SK-N-SH treated with all-trans-retinoic acid at 6 μM for 48 hours (cell line): Measurements from ENCODE around the gene KRT1.

Experiments used
- ATAC-seq: fragments of 200-7000 bp; cut with Tn5 transposase; 3 replicates; pipeline ENCODE4 v1.9.1; 2020; ENCODE audit warnings: mild to moderate bottlenecking, moderate library complexity
- ARNTL ChIP-seq: fragments of 450-650 bp; formaldehyde crosslinking; IDR thresholded peaks from 2 replicates; pipeline ENCODE4 v1.5.0; 2020; ENCODE audit warnings: low read depth, mild to moderate bottlenecking, moderate library complexity, borderline replicate concordance
- BACH2 ChIP-seq: fragments of 250-450 bp; sonication (Bioruptor Pico); IDR thresholded peaks from 2 replicates; pipeline ENCODE4 v1.9.0; 2021; ENCODE audit warnings: mild to moderate bottlenecking, borderline replicate concordance
- ESRRG ChIP-seq: fragments of 250-450 bp; sonication (Bioruptor Pico); IDR thresholded peaks from 2 replicates; pipeline ENCODE4 v1.6.1; 2021; ENCODE audit warnings: mild to moderate bottlenecking
- GLIS3 ChIP-seq: fragments of 250-450 bp; sonication (Bioruptor Pico); IDR thresholded peaks from 2 replicates; pipeline ENCODE4 v1.5.0; 2020; ENCODE audit warnings: mild to moderate bottlenecking, moderate library complexity
- ISL1 ChIP-seq: fragments of 250-450 bp; sonication (Bioruptor Pico); IDR thresholded peaks from 2 replicates; pipeline ENCODE4 v2.1.2; 2022; ENCODE audit warnings: mild to moderate bottlenecking, moderate library complexity
- OSR1 ChIP-seq: fragments of 250-450 bp; sonication (Bioruptor Pico); IDR thresholded peaks from 2 replicates; pipeline ENCODE4 v1.8.0; 2022; ENCODE audit warnings: moderate library complexity, mild to moderate bottlenecking, inconsistent platforms
- PPARA ChIP-seq: fragments of 250-450 bp; sonication (Bioruptor Pico); IDR thresholded peaks from 2 replicates; pipeline ENCODE4 v1.5.0; 2020; ENCODE audit warnings: mild to moderate bottlenecking, borderline replicate concordance
- RARB ChIP-seq: fragments of 250-450 bp; sonication (Bioruptor Pico); IDR thresholded peaks from 2 replicates; pipeline ENCODE4 v1.8.0; 2021; ENCODE audit warnings: mild to moderate bottlenecking, moderate library complexity
- SNAI2 ChIP-seq: fragments of 250-450 bp; sonication (Bioruptor Pico); IDR thresholded peaks from 2 replicates; pipeline ENCODE4 v1.5.0; 2020; ENCODE audit warnings: mild to moderate bottlenecking, moderate library complexity
- TCF4 ChIP-seq: fragments of 250-450 bp; sonication (Bioruptor Pico); IDR thresholded peaks from 2 replicates; pipeline ENCODE4 v1.8.0; 2021; ENCODE audit warnings: mild to moderate bottlenecking, moderate library complexity, borderline replicate concordance
- TOX ChIP-seq: fragments of 250-450 bp; sonication (Bioruptor Pico); IDR thresholded peaks from 2 replicates; pipeline ENCODE4 v1.8.0; 2021; ENCODE audit warnings: mild to moderate bottlenecking, moderate library complexity, borderline replicate concordance
- ZC3H10 ChIP-seq: fragments of 250-450 bp; sonication (Bioruptor Pico); IDR thresholded peaks from 2 replicates; pipeline ENCODE4 v1.5.1; 2021; ENCODE audit warnings: mild to moderate bottlenecking, moderate library complexity
- ZFP3 ChIP-seq: fragments of 250-450 bp; sonication (Bioruptor Pico); IDR thresholded peaks from 2 replicates; pipeline ENCODE4 v1.5.0; 2020; ENCODE audit warnings: mild to moderate bottlenecking, moderate library complexity
- ZFP30 ChIP-seq: fragments of 450-650 bp; formaldehyde crosslinking; IDR thresholded peaks from 2 replicates; pipeline ENCODE4 v1.5.0; 2022; ENCODE audit warnings: mild to moderate bottlenecking, moderate library complexity
- ZNF565 ChIP-seq: fragments of 450-650 bp; formaldehyde crosslinking; conservative IDR thresholded peaks from 2 replicates; pipeline ENCODE4 v1.5.0; 2020; ENCODE audit warnings: low read depth, mild to moderate bottlenecking, moderate library complexity
- ZNF70 ChIP-seq: fragments of 450-650 bp; formaldehyde crosslinking; IDR thresholded peaks from 2 replicates; pipeline ENCODE4 v1.5.0; 2020; ENCODE audit warnings: mild to moderate bottlenecking, moderate library complexity
- ZNF8 ChIP-seq: fragments of 450-650 bp; formaldehyde crosslinking; IDR thresholded peaks from 2 replicates; pipeline ENCODE4 v1.5.0; 2020; ENCODE audit warnings: mild to moderate bottlenecking, moderate library complexity
- TF ChIP-seq, protein P1 (sequence below): fragments of 250-450 bp; sonication (Bioruptor Pico); IDR thresholded peaks from 2 replicates; pipeline ENCODE4 v1.5.1; 2021; ENCODE audit warnings: mild to moderate bottlenecking, moderate library complexity
- TF ChIP-seq, protein P2 (sequence below): fragments of 250-450 bp; sonication (Bioruptor Pico); IDR thresholded peaks from 2 replicates; pipeline ENCODE4 v1.8.0; 2020; ENCODE audit warnings: mild to moderate bottlenecking, moderate library complexity, borderline replicate concordance
- TF ChIP-seq, protein P3 (sequence below): fragments of 250-450 bp; sonication (Bioruptor Pico); IDR thresholded peaks from 2 replicates; pipeline ENCODE4 v1.5.0; 2020; ENCODE audit warnings: mild to moderate bottlenecking, moderate library complexity
- TF ChIP-seq, protein P4 (sequence below): fragments of 250-450 bp; sonication (Bioruptor Pico); IDR thresholded peaks from 2 replicates; pipeline ENCODE4 v1.5.1; 2020; ENCODE audit warnings: low read depth, mild to moderate bottlenecking, moderate library complexity

The KRT1 gene

DNA sequence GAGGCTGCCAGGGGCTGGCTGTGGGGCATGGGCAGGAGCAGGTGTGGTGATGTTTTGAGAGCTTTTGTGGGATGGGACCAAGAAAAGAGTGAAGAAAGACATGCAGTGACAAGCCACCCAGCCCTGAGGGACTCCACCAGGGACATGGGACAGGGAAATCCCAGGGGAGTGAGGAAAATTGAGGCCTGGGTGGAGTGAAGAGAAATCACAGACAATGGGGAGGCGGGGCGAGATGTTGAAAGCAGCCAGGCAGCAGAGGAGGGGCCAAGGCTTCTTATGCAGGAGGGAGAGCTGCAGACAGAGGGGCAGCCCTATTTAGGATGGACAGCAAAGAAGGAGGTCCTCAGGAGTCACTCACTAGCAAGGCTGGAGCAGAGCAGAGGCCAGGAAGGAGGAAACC lies 4.2 kb upstream of the KRT1 start:
- ATAC-seq: no peak
- TF ChIP-seq OSR1 (no peak), PPARA (no peak), TCF4 (no peak), ESRRG (CRISPR knock-in tag) (no peak), ZNF70 (CRISPR knock-in tag) (no peak)

DNA sequence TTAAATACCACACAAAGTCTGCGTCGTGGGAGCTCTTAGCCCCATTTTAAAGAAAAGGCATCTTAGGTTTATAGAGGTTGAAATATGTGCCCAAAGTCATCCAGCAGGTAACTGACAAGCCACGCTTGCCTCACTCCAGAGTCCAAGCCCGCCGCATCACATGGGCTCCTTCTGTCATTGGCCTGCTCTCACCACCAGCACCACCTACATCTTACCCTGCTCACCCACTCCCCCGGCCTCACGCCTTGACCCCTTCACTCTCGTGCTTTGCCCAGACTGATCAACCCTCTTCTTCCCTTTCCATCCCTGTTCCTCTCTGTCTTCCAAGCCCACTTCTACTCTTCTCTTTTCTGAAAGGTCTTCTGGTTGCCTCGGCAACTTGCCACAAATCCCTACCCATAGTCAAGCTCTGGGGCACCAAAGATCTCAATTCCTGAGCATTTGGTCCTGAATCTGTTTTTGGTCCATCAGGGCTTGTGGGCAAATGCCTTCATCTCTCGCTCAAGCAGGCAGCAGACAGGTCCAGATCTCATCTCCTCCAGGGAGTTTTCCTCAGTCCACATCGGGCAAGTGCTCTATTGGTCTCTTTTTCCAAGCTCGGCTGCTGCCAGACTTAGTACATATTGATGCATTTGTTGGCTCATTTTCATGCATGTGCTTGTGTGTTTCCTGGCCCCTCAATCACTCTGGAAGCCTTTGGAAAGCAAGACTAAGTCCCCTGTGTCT lies 3.5 kb upstream of the KRT1 start:
- no peak for ATAC-seq
- no peak for TF ChIP-seq ZNF70 (CRISPR knock-in tag)
- no peak for TF ChIP-seq TCF4
- TF ChIP-seq RARB (CRISPR knock-in tag): no peak
- no peak for TF ChIP-seq PPARA
- TF ChIP-seq, protein P1, sequence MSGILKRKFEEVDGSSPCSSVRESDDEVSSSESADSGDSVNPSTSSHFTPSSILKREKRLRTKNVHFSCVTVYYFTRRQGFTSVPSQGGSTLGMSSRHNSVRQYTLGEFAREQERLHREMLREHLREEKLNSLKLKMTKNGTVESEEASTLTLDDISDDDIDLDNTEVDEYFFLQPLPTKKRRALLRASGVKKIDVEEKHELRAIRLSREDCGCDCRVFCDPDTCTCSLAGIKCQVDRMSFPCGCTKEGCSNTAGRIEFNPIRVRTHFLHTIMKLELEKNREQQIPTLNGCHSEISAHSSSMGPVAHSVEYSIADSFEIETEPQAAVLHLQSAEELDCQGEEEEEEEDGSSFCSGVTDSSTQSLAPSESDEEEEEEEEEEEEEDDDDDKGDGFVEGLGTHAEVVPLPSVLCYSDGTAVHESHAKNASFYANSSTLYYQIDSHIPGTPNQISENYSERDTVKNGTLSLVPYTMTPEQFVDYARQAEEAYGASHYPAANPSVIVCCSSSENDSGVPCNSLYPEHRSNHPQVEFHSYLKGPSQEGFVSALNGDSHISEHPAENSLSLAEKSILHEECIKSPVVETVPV (CRISPR knock-in tag): no peak
- TF ChIP-seq, protein P2, sequence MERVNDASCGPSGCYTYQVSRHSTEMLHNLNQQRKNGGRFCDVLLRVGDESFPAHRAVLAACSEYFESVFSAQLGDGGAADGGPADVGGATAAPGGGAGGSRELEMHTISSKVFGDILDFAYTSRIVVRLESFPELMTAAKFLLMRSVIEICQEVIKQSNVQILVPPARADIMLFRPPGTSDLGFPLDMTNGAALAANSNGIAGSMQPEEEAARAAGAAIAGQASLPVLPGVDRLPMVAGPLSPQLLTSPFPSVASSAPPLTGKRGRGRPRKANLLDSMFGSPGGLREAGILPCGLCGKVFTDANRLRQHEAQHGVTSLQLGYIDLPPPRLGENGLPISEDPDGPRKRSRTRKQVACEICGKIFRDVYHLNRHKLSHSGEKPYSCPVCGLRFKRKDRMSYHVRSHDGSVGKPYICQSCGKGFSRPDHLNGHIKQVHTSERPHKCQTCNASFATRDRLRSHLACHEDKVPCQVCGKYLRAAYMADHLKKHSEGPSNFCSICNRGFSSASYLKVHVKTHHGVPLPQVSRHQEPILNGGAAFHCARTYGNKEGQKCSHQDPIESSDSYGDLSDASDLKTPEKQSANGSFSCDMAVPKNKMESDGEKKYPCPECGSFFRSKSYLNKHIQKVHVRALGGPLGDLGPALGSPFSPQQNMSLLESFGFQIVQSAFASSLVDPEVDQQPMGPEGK (CRISPR knock-in tag): no peak
- no peak for TF ChIP-seq OSR1
- TF ChIP-seq ZNF565: no peak
- no peak for TF ChIP-seq ISL1 (CRISPR knock-in tag)
- no peak for TF ChIP-seq ZNF8
- no peak for TF ChIP-seq ESRRG (CRISPR knock-in tag)
- no peak for TF ChIP-seq TOX
- TF ChIP-seq ZFP30: no peak
- TF ChIP-seq, protein P3, sequence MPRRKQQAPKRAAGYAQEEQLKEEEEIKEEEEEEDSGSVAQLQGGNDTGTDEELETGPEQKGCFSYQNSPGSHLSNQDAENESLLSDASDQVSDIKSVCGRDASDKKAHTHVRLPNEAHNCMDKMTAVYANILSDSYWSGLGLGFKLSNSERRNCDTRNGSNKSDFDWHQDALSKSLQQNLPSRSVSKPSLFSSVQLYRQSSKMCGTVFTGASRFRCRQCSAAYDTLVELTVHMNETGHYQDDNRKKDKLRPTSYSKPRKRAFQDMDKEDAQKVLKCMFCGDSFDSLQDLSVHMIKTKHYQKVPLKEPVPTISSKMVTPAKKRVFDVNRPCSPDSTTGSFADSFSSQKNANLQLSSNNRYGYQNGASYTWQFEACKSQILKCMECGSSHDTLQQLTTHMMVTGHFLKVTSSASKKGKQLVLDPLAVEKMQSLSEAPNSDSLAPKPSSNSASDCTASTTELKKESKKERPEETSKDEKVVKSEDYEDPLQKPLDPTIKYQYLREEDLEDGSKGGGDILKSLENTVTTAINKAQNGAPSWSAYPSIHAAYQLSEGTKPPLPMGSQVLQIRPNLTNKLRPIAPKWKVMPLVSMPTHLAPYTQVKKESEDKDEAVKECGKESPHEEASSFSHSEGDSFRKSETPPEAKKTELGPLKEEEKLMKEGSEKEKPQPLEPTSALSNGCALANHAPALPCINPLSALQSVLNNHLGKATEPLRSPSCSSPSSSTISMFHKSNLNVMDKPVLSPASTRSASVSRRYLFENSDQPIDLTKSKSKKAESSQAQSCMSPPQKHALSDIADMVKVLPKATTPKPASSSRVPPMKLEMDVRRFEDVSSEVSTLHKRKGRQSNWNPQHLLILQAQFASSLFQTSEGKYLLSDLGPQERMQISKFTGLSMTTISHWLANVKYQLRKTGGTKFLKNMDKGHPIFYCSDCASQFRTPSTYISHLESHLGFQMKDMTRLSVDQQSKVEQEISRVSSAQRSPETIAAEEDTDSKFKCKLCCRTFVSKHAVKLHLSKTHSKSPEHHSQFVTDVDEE (CRISPR knock-in tag): no peak
- no peak for TF ChIP-seq GLIS3
- TF ChIP-seq, protein P4, sequence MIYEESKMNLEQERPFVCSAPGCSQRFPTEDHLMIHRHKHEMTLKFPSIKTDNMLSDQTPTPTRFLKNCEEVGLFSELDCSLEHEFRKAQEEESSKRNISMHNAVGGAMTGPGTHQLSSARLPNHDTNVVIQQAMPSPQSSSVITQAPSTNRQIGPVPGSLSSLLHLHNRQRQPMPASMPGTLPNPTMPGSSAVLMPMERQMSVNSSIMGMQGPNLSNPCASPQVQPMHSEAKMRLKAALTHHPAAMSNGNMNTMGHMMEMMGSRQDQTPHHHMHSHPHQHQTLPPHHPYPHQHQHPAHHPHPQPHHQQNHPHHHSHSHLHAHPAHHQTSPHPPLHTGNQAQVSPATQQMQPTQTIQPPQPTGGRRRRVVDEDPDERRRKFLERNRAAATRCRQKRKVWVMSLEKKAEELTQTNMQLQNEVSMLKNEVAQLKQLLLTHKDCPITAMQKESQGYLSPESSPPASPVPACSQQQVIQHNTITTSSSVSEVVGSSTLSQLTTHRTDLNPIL (CRISPR knock-in tag): no peak
- no peak for TF ChIP-seq ZC3H10 (CRISPR knock-in tag)

DNA sequence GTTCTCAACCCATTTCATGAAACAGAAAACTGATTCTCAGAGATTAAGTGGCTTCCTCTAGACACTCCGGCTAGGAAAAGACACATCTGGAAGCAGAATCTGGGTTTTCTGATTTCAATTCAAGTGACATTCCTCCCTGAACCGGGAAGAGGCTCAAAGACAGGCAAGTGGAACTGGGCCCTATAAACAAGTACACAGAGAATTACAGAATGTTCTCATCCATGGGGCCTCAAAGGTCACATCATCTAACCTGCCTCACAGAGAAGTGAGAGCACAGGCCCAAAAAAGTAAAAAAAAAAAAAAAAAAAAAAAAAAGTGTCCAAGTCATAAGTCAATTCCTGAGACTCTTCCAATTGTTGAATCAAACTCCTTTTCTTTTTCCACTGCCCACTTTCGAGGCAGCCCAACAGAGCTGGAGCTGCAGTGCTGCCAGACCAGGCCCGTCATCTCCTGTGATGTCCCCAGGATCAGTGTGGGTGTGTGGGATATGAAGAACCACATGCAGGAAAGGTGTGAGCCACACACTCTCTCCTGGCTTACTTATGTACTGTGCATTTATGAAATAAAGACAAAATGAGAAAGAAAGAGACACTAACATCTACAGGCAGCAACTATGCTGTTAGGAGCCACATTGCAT lies 2.8 kb upstream of the KRT1 start:
- TF ChIP-seq ARNTL (CRISPR knock-in tag): no peak
- no peak for TF ChIP-seq GLIS3
- TF ChIP-seq, protein P1 (CRISPR knock-in tag): no peak
- no peak for TF ChIP-seq TCF4
- TF ChIP-seq ESRRG (CRISPR knock-in tag): no peak
- TF ChIP-seq ZNF565: no peak
- TF ChIP-seq ZFP30: no peak
- TF ChIP-seq OSR1: no peak
- no peak for TF ChIP-seq BACH2 (CRISPR knock-in tag)
- TF ChIP-seq TOX: no peak
- TF ChIP-seq SNAI2 (CRISPR knock-in tag): no peak
- no peak for TF ChIP-seq ZNF8
- TF ChIP-seq ZNF70 (CRISPR knock-in tag): no peak
- TF ChIP-seq, protein P3 (CRISPR knock-in tag): no peak
- TF ChIP-seq ISL1 (CRISPR knock-in tag): no peak
- TF ChIP-seq ZFP3 (CRISPR knock-in tag): no peak
- TF ChIP-seq, protein P4 (CRISPR knock-in tag): no peak
- no peak for ATAC-seq
